HG02884 (cell line): Measurements from ENCODE around the gene SRXN1.

ENCODE experiments used
- ATAC-seq: cut with Tn5 transposase; IDR thresholded peaks from one replicate; pipeline ENCODE4 v1.9.1; 2021; ENCODE audit warnings: mild to moderate bottlenecking, moderate library complexity; ENCODE audit not compliant: unreplicated experiment

Gene SRXN1

DNA sequence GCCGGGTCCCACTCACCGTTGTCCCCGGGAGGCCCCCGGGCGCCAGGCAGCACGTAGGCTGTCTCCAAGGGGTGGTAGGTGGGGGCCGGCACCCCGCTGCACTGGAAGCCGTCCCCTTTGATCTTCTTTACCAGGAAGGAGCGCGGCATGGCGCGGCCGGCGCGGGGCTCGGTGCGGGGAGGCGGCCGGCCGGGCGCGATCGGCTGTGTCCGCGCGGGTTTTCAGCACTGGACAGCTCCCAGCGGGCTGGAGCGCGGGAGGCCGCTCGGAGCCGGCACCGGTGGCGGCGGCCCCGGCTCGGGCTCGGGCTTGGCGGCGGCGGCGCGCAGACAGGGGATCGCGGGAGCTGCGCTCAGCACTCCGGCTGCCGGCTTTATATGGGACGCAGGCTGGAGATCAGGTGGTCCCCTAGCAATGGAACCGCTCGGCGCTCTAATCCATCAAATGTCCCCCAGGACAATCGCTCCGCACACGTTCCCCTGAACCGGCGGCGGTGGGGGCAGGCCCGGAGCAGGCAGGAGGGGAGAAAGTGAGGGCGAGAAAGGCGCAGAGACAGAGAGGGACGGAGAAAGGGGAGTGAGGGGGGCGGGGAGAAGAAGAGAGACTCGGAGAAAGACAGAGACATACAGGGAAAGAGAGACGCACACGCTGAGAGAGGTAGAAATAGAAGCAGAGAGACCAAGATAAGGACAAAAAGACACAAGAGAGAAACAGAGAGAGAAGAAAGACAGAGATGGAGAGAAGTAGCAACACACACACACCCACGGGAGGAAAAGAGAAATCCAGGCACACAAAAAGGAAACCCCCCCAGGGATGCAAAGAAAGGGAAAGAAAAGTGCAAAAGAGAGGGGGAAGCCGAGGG lies 22.7 kb upstream of the SRXN1 start, which contains the start of gene SCRT2:
Gene SCRT2, minus strand, starts transcription at position 350 of the 862 bp plus-strand sequence. Its CDS starts 201 bp downstream, at position 149.
- no peak for ATAC-seq

DNA sequence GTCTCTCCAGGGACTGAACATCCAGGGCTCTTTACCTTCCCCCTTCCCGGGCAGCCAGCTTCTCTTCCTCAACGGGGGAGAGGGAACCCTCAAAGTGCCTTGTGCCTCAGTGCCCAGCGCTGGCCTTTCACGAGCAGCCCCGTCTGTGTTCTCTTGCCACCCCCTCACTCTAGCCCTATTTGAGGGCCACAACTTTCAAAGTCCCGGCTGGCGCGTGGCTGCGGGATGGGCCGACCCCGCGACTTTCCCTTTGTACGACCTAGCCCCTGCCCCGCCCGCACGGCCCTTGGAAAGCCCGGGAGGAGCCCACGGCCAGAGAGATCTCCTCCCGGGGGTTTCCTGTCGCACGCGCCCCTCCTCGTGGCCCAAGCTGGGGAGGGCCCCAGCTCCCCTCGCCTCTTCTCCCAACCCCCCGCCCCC lies 22.0 kb upstream of the SRXN1 start:
- ATAC-seq: no peak

DNA sequence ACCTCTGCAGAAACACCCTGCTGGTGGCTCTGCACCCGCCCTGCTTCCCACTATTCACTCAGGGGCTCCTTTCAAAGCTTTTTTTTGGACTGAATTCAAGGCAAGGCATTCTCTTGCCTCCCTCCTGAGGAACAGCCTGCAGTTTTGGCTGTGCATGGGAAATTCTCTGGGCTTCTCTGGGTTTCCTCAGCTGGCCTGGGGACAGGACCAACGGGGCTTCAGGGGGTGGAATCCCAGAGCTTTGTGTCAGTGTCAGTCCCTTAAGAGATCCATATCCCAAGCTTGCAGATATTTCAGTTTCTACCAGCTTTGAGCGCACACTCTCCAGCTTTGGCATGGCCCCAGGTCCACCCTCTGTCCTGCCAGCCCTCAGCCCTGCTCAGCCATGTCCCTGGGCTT lies 20.6 kb upstream of the SRXN1 start:
- no peak for ATAC-seq

DNA sequence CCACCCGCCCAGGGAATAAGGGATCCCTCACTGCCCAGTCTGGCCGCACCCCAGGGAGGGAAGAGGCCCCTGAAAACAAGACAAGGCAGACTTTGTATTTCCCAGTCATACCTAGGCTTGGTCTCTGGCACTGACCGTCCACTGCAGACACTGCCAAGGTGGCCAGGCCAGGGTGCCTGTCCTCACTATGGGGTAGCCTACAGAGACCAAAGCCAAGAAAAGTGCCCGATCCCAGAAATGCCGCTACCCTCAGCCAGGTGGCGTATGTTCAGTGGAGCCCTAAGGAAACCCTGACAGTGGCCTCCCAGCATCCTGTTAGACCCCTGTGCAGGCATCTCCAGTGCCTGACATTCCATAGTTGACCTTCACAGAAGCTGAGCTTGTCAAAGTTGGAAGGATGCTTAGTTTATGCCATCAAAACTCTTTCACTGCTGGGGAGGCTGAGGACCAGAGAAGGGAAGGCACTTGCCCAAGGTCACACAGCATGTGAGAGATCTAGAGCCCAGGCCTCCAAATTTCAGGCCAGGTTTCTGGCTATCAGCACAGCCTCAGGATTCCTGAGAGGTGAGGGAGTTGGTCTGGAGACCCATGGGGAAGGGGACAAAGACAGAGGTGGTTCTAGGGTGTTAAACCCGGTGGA lies 20.1 kb upstream of the SRXN1 start:
- ATAC-seq: no peak

DNA sequence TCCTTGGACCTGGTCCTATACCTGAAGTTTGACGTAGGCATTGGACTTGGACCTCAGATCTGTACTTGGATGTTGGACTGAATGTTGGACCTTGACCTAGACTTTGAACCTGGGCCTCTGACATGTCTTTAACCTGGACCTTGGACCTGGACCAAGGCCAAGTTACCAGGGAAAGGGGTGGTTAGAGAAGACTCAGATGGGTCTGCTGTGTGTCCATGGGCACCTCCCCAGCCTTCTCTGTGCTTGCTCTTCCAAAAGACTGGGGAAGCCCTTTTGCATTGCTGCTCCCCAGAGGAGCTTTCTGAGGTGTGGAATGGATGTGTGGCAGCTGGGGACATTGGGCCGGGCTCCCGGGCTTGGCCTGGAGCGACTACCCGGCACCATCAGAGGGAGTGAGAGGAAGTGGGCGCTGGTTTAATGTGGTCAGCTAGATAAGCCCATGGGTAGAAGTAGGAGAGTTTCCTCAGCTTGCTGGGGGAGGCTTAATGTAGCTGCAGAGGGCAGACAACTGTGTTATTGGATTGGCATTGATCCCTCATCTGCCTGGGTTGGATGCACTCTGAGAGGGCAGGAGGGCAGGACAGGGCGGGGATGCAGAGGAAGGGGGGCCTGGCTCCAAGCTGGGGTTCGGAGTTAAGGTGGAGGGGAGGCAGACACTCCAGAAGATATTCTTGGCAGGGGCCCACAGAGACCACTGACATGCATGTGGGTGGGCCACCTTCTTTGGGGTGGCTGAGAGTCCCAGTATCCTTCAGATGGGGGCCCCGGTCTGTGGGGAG lies 18.4 kb upstream of the SRXN1 start:
- no peak for ATAC-seq

DNA sequence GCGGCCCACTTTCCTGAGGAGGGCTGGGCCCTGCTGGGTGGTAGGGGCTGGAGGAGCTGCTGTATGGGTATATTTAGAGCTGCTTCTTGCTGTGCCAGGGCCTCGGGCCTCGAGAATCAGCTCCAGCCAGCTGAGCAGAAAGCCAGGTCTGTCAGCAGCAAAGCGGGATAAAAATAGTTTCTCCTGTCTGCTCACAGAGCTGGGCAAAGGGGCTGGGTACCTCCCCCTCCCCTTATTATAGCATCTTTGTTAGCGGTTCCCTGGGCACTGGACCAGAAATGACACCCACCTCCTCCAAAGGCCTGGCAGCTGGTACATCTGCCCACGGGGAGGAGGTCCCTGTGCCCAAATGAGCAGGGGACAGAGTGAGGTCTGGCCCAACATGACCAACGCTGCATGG lies 16.6 kb upstream of the SRXN1 start:
- ATAC-seq: no peak

DNA sequence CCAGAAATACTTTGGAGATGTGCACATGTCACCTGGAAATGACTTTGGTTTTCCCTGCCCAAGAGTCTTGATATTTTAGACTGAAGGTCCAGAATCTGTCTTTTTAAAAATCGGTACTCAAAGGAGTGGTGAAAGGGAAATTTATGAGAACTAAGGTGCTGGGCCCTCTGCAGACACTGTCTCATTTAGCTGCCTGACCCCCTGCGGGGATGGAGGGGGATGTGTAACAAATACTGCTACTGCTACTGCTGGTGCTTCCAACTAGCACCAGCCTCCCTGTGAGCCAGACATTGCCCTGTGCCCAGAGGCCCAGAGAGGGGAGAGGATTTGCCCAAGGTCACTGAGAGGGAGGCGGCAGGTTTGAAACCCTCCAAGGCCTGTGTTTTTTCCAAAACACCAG lies 15.6 kb upstream of the SRXN1 start:
- ATAC-seq: no peak

DNA sequence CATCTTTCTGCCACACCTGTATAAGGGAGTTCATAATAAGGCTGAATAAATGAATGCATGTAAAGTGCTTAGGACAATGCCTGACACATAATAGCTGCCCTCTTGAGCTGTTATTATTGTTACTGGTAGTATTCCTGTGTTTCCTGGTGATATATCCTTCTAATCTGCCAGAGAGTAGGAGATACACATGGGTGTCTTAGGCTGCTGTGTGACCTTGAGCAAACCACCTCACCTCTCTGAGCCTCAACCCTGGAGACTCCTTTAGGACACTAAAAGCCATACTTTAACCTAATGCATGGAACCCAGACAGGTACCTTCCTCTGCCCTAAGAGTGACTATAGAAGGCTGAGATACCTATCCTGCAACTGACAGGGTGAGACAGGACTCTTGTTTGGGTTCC lies 15.1 kb upstream of the SRXN1 start:
- ATAC-seq: no peak

DNA sequence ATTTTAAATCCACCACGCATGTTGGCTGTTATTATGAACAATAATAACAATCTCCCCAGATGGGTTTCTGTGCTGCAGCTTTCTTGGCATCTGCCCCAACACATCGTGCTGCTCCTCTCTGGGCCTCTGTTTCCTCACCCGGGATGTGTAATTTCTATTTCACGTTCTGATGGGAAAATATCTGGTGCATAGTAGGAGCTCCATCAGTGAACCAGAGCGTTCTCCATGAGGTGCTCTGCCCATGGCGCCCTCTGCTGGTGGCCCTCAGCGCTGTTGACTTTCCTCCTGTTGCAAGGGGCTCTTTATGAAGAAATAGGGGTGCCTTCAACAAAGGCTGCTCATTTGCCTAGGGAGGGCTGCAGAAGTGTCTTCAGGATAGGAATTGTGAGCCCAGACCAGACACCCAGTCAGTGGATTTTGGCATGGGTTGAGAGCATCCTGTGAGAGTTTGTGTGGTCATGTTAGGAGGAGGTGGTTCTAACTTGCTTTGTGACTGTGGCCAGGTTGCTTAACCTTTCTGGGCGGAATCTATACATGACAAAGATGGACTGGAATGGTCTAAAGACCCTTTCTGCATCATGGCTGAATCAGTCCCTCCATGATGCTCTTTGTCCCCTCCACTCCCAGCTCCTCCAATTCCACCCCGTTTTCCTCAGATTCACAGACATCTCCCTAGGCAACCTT lies 14.5 kb upstream of the SRXN1 start:
- no peak for ATAC-seq

DNA sequence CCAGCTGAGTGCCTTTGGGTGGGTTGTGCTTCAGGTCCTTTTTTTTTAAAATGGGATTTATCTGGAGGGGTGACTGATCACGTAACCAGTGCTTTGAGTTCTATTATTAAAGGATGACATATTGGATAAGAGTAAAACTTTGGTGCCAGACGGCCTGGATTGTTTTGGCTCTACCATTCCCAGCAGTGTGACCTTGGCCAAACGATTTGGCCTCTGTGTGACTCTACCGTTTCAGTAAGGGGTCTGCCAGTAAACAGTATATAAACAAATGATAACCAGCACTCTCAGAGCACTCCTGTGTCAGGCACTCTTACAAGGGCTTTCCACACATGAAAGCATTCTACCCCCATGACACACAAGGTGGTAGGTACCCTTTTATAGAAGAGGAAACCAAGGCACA lies 13.9 kb upstream of the SRXN1 start:
- no peak for ATAC-seq

DNA sequence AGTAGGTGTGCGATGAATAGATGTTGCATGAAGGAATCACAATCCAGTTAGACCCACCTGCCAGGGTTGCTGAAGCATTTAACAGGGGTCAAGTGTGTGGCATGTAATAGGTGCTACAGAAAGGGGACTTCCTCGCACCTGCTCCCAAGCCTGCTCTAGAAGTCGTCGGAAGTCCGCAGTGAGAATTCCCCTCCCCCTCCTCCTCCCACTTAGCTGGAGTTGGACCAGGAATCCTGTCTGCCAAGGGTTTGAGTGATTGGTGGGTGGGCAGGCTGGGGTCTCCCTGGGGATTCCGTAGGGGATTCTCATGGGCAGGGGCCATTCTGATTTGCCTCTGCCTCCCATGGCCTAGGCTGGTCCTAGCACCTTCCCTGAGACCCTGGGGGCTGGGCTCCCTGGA lies 12.3 kb upstream of the SRXN1 start:
- ATAC-seq: no peak

DNA sequence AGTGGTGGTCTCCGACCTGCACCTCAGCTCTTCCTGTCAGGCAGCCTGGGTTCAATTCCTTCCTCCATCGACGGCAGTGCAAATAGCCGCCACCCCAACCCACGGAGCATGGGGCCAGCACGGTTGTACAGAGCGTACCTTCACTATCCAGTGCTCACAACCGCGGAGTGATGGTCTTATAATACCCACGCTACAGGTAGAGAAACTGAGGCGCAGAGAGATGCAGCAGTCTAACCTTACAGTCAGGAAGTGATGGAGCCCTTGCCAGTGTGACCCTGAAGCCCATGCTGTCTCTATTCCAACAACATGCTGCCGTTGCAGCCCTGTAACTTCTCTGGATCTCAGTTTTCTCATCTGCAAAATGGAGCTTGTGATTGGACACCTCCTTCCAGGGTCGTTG lies 11.6 kb upstream of the SRXN1 start:
- ATAC-seq: no peak

DNA sequence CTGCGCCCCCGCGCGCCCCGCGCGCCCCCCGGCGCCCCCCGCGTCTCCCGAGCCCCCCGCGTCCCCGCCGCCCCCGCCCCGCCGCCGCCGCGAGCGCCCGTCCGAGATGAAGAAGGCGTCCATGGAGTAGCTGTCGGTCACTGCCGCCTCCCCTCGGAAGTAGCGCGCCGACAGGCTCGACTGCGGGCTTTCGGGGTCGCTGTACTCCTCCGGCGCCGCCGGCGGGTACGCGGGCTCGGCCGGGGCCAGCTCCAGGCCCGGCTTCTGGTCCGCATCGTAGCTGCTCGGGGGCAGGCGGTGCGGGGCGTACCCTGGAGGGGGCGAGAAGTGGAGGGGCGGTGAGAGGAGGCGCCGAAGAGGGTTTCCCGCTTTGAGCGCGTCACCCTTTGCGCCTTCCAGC lies 11.2 kb upstream of the SRXN1 start:
- ATAC-seq: no peak

DNA sequence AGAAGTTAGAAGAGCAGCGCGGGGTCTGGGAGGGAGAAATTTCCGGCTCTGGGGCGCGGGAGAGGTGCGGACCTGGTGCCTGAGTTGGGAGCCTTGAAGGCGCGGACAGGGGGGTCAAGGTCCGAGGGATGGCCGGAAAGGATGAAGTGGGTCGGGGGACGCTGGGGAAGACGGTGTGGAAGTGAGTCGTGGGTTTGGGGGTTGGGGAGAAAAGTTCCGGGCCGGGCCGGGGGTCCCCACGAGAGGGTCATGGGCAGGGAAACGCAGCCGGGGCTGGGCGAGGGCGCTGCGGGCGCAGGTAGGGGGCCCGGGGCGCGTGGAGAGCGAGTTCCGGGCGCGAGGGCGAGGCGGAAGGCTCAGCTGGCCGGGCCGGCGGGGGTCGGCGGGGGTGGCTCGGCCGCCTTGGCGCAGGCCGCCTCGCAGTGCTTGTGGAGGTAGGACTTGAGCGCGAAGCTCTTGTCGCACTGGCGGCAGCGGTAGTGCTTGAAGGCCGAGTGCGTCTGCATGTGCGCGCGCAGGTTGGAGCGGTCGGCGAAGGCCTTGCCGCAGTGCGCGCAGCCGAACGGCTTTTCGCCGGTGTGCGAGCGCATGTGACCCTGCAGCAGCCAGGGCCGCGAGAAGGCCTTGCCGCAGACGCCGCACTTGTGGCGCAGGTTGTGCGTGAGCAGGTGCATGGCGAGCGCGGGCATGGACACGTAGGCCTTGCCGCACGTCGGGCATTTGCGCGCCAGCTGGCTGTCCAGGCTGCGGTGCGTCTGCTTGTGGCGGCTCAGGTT lies 10.5 kb upstream of the SRXN1 start:
- no peak for ATAC-seq

DNA sequence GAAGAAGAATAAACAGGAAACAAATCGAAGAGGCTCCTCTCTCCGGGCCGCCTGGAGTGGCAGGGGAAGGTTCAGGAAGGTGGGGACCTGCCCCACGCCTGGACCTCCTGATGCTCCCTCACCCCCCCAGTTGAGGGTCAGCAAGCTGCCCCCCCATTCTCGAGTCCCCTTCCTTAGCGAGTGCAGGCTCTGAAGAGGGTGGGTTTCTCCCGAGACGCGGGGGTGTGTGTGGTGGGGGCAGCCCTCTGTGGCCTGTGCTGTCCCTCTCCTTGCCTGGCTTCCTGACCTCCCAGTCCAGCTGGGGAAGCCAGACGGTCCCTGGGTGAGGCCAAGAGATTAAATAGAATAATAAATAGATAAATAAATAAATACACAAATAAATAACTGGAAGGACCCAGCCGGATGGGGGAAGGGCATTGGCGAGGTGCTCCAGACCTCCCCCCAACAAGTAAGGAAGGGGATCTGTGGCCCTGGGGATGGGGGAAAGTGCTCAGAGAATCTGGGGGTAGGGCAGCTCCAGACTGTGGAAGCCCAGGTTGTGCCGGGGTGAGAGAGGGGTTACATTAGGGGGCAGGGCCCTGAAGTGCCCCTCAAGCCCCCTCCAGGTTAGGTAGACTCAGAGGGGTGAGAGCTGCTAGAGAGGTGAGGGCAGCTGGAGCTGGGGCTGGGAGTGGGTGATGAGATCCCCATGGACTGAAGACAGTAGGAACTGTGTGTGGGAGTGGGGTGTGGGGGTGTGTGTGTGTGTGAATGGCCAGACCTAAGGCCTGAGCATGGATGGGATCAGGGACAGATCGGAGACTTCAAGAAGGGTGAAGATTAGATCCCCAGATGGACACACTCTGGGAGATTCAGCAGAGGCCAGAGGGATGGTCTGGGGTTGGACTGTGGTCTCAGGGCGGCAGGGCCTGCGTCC lies 9.5 kb upstream of the SRXN1 start:
- no peak for ATAC-seq

DNA sequence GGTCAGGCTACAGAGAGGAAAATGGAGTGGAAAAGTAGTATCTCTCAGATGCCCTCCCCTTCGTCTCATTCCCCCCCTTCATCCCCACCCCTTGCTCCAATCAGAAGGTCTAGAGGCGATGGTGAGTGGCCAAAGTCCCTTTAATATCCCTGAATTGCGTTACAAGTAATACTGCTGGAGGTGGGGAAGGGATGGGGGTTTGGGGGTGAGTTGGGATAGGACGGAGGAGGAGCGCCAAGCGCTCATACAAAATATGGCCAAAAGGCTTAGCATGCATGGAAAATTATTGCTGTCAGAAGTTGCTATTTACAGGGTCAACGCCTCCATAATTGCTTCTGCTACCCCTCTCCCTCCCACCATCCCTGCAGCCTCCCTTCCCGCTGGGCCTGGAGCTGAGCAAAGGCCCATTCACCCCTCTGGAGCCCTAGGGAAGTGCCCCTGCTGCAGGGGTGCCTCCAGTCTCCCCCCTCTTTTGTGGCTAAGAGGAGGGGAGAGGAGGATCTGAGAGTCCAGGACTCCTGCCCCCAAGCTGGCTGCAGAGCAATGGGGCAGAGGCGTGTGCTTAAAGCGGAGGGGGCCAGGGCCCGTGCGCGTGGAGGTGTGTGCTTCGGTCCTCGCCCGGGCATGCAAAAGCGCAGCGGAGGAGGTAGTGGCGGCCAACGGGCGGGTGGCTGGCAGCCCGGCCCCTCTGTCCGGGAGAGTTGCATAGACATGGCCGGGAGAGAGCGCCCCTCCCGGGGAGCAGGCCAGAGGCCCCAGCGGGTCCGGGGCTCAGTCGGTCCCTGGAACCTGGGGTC lies 8.7 kb upstream of the SRXN1 start:
- ATAC-seq: no peak

DNA sequence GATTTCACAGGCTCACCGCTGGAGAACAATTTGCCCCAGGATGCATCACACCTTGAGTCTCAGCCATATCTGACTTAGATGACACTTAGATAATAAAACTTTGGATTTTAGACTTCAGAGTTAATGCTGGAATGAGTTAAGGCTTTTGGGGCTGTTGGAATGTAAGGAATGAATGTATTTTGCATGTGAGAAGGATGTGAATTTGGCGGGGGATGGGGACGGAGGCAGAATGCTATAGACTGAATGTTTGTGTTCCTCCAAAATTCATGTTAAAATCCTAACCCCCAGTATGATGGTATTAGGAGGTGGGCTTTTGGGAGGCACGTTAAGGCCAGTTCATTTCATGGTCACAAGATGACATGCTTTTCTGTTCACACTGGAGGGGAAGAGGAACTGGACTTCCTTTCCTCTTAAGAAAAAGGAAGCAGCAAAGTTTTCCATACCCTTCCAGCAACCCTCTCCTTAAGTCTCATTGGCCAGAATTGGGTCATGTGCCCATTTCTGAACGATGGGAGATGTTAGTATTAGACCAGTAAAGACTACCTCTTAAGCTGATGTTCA lies 5.8 kb upstream of the SRXN1 start:
- ATAC-seq: no peak

DNA sequence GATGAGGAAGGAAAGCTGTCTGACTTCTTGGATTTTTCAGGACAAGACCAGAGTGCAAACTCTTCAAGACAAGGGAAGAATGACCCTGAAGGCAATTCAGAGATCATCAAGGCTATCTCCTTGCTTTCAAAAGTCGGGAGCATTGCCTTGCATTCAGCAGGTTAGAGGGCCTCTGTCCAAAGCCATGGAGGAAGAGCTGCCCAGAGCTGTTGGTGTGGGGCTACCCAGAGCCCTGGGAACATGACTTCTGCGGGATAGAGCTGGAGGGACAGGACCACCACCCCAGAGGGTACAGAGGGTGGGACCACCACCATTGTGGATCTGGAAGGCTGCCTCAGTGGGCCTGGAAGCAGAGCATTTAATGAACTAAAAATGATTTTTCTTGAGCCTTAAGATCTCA lies 5.2 kb upstream of the SRXN1 start:
- no peak for ATAC-seq
